GM19463 (cell line): ENCODE measurements around the gene SLC25A21.
"Not testable (repeated sequence)": the region's sequence is repeated elsewhere in the genome, so short reads cannot be mapped to it uniquely, and the experiment has no call there.

ENCODE experiments used
- ATAC-seq: cut with Tn5 transposase; IDR thresholded peaks from one replicate; pipeline ENCODE4 v1.9.1; 2021; ENCODE audit warnings: mild to moderate bottlenecking, moderate library complexity; ENCODE audit not compliant: unreplicated experiment

Gene SLC25A21

DNA sequence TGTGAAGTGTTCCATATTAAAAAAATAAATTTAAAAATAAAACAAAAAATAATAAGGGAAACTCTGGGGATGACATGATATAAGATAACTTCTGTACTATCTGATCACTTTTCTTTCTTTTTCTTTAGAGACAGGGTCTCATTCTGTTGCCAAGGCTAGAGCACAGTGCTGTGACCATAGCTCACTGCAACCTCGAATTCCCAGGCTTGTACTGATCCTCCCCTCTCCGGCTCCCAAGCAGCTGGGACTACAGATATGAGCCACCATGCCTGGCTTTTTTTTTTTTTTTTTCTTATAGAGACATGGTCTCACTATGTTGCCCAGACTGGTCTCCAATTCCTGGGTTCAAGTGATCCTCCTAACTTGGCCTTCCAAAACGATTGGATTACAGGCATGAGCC is 14.9 kb upstream of the SLC25A21 start:
- no peak for ATAC-seq

DNA sequence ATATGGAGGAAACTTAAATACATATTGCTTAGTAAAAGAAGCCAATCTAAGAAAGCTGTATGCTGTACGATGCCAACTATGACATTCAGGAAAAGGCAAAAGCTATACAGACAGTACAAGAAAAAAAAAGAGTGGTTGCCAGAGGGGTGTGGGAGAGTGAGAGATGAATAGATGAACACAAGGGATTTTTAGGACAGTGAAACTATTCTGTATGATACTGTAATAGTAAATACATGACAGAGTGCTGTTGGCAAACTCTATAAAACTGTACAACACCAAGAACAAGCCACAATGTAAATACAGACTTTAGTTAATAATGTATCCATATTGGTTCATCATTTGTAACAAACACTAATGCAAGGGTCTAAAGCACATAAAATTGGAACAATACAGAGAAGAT is 14.5 kb upstream of the SLC25A21 start:
- no peak for ATAC-seq

DNA sequence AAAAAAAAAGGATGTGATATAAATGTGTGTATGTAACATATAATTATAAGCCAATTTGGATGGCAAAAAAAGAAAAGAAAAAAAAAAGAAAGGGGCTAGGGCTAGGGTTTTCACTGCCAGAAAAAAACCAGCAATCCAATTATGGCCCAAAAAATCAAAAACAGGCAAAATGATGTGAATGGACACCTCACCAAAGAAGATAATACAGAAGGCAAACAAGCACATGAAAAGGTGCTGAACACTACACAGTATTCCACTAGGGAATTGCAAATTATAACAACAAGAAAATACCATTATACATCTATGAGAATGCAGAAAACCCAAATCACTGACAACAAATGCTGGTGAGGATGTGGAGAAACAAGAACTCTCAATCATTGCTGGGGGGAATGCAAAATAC is 13.3 kb upstream of the SLC25A21 start:
- ATAC-seq: no peak

DNA sequence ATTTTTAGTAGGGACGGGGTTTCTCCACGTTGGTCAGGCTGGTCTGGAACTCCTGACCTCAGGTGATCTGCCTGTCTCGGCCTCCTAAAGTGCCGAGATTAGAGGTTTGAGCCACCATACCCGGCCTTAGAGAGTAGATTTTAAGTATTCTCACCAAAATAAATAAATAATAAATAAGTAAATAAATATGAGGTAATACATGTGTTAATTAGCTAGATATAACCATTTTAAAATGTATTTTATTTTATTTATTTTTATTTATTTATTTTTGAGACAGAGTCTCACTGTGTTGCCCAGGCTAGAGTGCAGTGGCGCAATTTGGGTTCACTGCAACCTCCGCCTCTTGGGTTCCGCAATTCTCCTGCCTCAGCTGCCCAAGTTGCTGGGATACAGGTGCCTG is 12.1 kb upstream of the SLC25A21 start:
- ATAC-seq: not testable (repeated sequence)

DNA sequence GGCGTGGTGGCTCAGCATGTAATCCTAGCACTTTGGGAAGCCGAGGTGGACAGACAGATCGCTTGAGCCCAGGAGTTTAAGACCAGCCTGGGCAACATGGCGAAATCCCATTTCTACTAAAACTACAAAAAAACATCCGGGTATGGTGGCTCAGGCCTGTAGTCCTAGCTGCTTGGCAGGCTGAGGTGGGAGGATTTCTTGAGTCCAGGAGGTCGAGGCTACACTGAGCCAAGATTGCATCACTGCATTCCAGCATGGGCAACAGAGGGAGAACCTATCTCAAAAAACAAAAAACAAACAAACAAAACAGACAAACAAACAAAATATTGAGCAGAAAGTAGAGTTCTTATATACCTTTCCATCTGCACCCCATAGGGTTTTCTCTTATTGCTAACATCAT is 9.0 kb upstream of the SLC25A21 start:
- ATAC-seq: no peak

DNA sequence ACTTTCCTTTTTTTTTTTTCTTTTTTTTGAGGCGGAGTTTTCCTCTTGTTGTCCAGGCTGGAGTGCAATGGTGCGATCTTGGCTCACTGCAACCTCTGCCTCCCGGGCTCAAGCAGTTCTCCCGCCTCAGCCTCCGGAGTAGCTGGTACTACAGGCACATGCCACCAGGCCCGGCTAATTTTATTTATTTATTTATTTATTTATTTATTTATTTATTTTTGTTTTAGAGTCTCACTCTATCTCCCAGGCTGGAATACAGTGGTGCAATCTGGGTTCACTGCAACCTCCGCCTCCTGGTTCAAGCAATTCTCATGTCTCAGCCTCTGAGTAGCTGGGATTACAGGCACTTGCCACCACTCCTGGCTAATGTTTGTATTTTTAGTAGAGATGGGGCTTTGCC is 8.5 kb upstream of the SLC25A21 start:
- not testable (repeated sequence) for ATAC-seq

DNA sequence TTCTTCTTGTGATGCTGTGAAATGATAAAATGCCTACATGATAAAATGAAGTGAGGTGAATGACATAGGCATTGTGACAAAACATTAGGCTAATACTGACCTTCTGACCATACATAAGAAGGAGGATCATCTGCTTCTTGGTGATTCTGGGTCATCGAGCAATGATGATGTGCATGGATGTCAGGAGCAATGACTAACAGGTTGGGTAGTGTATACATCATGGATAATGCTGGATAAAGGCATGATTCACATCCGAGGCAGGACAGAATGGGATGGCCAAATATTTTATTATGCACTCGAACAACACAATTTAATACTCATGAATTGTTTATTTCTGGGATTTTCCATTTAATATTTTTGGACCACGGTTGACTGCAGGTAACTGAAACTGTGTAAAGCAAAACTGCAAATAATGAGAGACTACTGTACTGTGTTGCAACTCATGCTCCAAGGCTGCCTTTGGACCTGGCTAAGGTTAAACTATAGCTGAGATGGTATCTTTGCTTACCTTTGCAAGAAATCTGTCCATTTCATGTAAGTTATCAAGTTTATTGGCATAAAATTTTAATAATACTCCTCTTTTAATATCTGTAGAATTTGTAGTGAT is 7.6 kb upstream of the SLC25A21 start:
- no peak for ATAC-seq

DNA sequence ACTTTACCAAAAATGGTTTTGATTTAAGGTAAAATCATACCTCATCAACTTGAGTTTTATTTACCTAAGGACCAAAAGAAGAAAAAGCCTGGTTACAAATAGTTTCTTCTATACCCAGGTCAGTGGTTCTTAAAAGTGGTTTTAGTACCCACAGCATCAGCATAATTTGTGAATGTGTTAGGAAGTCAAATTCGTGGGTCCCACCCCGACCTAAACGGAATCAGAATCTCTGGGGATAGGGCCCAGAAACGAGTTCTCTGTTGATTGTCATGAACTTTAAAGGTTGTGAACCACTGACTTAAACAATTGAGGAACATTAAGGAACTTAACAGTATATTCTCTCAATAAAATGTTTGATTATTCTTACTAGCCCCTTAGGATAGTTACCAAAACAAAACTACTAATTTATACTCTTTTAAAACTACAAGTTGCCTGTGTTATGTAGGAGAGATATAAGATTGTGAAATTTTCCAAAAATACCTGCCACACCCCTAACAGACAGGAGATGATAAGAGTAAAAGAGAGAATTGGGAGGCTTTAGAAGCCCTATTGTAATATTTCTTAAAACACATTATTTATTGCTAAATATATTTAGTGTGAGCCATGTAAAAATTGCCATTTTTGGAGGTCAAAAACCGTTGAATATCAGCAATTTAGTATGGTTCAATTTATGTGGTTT is 669 bp upstream of the SLC25A21 start:
- no peak for ATAC-seq

DNA sequence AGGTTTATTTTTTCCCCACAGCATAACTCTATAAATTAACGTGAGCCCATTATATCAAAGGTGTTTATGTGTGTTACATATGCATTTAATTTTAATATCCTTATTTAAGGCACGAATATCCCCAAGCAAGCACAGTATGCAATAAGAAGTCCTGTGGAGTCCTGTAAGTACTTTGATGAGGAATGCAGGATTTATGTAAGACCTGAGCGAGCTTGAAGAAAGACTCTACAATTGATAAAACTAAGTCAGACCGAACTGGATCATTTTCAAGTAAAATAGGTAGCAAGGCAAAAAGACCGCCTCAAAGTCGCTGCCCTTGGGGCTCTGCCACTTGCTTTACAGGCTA is 755 bp downstream of the SLC25A21 start:
- no peak for ATAC-seq

DNA sequence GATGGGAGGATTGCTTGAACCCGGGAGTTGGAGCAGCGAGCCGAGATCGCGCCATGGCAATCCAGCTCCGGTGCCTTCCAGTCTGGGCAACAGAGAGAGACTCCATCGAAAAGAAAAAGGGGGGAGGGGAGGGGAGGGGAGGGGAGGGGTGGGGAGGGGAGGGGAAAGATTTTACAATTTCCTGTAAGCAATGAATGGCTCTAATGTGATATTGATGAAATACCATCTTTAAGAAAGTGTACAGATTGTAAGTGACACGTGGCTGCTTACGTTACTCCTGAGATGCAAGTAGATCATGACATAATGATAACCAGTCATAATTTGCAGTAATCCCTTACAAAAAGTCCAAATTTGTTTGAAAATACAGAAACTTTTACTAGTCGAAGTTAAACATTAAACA is 1.4 kb downstream of the SLC25A21 start:
- no peak for ATAC-seq

DNA sequence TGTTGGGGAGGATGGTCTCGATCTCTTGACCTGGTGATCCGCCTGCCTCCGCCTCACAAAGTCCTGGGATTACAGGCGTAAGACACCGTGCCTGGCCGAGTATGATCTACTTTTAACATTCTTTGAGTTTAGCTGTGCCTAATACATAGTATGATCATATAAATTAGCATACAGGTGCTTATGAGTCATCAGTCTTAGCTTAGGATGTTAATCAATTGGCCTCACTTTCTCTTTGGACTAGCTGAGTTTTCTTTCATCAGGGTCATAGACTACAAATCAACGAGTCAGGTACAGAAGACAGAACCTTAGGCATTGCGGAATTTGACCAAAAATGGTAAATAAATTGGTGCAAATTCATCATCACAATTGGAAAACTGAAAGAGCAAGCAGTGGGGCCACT is 2.2 kb downstream of the SLC25A21 start:
- no peak for ATAC-seq

DNA sequence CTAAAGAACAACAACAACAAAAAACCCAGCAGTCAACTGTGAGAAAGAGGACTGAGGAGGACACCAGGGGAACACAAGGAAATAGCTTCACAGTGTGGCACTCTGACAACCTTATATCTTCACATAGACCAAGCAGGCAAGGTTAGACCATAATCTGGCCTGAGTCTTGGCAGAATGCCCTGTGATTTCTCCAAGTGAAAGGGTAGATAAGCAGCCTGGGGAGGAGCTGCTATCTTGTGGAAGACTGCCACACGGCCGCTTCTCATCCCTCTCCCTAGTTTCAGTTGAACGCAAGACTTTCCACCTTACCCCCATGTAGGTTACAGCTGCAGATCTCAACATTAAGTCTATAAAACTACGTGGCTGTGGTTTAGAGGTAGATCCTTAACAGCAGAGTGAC is 3.7 kb downstream of the SLC25A21 start:
- ATAC-seq: no peak

DNA sequence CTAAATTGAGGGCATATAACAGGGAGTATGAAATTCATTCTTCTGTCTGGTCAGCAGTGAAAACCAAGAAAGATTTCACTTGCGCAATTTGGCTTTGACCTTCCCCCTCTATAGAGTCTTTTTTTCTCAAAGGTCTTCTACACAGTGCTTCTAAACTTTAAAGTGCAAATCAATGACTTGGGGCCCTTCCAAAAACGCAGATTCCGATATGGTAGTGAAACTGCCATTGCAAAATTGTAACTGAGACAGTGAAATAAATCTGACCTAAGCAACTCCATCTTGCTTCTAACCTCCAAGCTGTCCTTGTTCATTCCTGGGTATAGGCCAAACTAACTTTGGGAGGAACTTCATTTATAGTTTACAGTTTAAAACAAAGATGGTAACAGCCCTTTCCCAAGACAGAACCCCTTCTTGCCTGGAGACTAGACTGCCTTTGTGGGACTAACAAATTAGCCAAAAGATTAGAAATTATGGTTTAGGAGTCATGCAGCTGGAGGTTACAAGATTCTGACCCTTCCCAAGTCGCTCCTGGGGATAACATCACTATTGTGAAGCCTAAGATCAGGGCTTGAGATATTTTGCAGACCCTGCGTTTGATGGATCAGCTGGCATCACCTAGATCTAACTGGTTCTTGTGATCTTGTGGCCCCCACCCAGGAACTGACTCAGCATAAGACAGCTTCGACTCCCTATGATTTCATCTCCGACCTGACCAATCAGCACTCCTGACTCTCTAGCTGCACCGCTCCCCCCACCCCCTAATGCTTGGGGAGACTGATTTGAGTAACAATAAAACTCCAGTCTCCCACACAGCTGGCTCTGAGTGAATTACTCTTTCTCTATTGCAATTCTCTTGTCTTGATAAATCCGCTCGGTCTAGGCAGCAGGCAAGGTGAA is 5.0 kb downstream of the SLC25A21 start:
- ATAC-seq: no peak

DNA sequence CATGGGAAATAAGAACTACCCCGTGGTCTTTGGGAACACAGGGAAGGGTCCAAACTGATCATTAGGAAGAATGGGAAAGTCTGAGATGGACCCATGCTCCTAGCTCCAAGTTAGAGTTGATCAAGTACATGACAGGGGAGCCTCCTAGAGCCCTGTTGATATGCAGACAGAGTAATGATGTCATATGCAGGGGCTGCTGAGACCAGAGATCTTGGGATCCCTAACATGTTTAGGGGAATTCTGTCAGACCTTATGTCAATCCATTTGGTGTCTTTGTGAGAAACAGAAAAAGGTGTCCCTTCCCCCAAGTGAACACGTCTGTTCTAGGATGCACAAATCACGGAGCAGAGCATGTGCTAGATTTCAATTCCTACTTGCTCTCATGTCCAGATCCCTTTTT is 6.6 kb downstream of the SLC25A21 start:
- ATAC-seq: no peak

DNA sequence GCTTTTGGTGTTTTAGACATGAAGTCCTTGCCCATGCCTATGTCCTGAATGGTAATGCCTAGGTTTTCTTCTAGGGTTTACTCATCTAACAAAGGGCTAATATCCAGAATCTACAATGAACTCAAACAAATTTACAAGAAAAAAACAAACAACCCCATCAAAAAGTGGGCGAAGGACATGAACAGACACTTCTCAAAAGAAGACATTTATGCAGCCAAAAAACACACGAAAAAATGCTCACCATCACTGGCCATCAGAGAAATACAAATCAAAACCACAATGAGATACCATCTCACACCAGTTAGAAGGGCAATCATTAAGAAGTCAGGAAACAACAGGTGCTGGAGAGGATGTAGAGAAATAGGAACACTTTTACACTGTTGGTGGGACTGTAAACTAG is 10.1 kb downstream of the SLC25A21 start:
- ATAC-seq: not testable (repeated sequence)

DNA sequence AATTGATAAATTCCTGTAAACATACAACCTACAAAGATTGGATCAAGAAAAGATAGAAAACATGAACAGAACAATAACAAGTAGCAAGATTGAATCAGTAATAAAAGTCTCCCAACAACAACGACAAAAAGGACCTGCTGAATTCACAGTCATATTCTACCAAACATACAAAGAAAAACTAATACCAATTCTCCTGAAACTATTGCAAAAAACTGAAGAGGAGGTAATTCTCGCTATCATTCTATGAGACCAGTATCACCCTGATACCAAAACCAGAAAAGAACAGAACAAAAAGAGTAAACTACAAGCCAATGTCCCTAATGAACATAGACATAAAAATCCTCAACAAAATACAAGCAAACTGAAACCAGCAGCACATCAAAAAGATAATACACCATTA is 14.4 kb downstream of the SLC25A21 start:
- ATAC-seq: no peak

DNA sequence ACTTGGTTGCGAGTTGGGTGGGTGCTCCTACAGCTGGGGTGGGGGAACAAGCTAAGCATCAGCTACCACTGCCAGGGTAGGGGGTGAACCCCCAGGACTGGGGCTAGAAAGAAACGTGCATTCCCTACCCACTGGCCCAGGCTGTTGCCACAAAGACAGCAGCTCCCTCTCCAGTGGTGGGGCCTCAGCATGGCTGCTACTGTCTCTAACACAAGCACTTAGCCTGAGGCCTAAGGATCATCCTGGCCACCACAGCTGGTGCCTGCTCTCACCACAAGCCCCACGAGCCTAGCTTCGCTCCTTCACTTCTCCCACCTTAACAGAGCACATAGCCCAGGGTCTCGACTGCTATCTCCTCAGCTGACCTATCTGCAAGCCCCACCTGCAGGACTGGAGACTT is 18.9 kb downstream of the SLC25A21 start:
- ATAC-seq: no peak

DNA sequence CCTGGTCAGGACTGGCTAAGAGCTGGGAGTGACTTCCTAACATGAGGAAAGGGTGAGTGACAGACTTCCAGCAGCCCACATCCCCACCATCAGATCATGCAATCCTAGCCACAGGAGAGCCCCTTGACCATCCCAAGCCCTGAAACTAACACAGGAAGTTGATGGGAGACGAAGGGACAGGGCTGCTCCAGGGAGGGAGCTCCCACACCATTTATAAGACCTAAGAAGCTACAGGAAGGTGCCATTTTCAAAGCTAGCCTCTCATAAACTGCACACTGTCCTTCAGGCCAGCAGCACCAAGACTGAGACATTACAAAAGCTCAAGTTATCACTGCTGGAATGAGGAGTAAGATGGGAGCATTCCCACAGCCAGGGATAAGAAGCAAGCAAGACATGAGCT is 19.4 kb downstream of the SLC25A21 start:
- no peak for ATAC-seq

DNA sequence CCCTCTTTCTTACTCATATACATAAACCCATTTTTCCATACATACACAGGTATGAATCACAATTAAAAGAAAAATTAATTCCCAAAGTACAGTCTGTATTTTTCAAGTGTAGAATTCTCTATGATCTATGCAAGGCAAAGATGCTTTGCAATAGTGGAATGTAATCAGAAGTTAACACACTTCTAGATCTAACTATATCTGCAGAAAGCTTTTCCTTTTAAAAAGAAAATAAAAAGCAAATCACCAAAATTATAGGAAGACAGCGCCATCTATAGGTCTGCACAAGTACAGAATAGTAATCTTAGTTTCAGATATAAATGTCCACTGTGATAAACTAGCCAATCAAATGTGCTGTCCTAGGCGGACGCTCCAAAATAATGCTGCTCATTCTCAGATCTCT is 22.0 kb downstream of the SLC25A21 start:
- no peak for ATAC-seq

DNA sequence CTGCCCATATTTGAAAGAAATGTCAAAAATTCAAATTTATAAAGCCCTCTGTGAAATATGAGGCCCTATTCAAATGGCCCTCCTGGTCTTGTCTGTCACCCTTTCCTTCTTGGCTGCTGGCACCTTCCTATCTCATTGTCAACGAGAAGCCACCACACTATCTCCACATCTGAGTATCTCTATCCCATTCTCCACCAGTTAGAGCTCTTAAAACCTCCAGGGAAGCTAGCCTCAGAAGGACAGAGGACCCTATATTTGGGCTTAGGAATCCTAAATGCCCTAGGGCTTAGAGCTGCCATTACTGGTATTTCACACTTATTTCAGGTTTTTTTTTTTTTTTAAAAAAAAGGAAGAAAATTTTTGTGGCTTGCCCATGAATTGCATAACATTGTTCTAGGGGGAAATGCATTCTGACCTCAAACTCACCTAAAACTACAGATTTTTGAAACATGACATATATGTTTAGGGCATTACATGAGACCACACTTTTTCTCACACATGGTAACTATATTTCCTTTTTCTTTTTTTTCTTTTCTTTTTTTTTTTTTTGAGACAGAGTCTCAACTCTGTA is 25.0 kb downstream of the SLC25A21 start:
- no peak for ATAC-seq

DNA sequence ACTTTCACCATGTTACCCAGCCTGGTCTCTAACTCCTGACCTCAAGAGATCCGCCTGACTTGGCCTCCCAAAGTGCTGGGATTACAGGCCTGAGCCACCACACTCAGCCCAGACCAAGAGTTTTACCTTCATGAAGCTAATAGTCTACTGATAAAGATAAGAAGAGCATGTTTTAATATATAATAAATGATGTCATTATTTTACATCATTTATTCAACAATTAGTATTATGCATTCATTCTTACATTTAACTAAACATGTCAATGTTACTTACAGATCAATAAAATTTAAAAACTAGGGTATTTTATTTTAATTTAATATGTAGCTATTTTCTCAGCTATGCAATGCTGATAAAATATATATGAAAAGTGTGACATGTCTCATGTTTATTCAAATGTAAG is 26.0 kb downstream of the SLC25A21 start:
- ATAC-seq: not testable (repeated sequence)

DNA sequence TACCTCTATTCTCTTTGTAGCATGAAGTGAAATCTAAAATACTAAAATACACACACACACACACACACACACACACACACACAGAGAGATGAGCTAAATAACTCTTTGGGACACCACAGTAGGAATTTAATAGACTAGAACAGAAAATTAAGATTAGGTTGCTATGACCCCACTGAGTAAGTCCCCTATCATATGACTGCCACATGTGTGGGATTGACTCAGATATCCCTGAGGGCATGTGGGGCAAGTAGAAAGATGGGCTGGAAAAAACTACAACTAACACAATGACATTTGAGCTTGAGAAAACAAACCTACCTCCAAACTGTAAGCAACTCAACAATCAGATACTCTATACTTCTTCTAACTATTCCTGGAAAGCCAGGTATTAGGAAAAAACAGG is 27.0 kb downstream of the SLC25A21 start:
- no peak for ATAC-seq
